ENCODE measurements around the gene CBX3.
"Not testable (repeated sequence)": the region's sequence is repeated elsewhere in the genome, so short reads cannot be mapped to it uniquely, and the experiment has no call there.

Gene CBX3

DNA sequence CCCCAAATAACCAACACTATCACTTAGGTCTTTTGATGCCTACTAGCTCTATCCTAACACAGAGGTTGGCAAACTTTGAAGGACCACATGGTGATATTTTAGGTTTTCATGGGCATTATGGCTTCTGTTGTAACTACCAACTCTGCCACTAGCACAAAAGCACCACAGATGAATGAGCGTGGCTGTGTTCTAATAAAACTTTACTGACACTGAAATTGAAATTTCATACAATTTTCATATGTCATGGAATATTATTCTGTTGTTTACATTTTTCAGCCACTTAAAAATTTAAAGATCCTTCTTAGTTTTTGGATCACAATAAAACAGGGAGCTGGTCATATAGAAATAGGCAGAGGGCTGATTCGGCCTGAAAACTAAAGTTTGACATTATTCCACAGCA, 26.4 kb downstream of the CBX3 start:
- CTCF ChIA-PET = no interaction called here
- POLR2A ChIA-PET (ENCODE audit: low non-redundant PET) = no interaction called here
- DNase-seq (ENCODE audit: low spot score) = no peak
- TF ChIP-seq, protein P1, sequence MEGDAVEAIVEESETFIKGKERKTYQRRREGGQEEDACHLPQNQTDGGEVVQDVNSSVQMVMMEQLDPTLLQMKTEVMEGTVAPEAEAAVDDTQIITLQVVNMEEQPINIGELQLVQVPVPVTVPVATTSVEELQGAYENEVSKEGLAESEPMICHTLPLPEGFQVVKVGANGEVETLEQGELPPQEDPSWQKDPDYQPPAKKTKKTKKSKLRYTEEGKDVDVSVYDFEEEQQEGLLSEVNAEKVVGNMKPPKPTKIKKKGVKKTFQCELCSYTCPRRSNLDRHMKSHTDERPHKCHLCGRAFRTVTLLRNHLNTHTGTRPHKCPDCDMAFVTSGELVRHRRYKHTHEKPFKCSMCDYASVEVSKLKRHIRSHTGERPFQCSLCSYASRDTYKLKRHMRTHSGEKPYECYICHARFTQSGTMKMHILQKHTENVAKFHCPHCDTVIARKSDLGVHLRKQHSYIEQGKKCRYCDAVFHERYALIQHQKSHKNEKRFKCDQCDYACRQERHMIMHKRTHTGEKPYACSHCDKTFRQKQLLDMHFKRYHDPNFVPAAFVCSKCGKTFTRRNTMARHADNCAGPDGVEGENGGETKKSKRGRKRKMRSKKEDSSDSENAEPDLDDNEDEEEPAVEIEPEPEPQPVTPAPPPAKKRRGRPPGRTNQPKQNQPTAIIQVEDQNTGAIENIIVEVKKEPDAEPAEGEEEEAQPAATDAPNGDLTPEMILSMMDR (conservative IDR thresholded peaks at IDR 0.05; ENCODE audit: low read depth) = no peak
- H3K27ac ChIP-seq = no peak overlapping the region

DNA sequence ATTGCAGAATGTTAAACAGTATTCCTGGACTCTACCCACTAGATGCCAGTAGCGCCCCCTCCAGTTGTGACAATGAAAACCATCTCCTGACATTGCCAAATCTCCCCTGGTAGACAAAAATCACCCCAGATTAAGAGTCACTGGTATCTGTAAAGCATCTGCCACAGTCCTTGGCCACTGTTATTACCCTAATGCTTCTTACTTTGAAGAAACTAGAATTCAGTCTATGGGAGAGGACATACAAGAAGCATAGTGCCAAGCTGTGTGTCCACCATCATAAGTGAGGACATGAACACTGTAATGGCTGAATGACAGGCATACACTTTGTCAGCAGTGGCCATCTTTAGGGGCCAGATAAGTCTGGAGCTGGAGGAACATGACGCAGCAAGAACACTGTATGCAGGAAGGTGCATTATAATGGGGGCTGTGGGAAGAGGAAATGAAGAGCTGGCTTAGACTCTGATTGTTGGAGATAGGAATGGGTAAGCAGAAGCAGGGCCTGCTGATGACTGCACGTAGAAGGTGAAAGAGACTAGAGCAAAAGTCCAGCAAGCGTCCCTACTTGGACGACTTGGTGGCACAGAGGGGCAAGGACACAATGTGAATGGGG, 32.5 kb downstream of the CBX3 start:
- H3K27ac ChIP-seq = no peak overlapping the region
- no peak for DNase-seq (ENCODE audit: low spot score)
- ChIA-PET POLR2A (ENCODE audit: low non-redundant PET) (no interaction called here), CTCF (interaction anchor here (1.0 kb wide), 1 partner anchor 9 kb away, joined by 3 read pairs; no protein-coding TSS in a partner anchor)
- TF ChIP-seq, protein P1 (conservative IDR thresholded peaks at IDR 0.05; ENCODE audit: low read depth) = no peak

- no peak overlapping the region for H3K27ac ChIP-seq
- no peak for DNase-seq (ENCODE audit: low spot score)
- ChIA-PET POLR2A (ENCODE audit: low non-redundant PET) (no interaction called here), CTCF (interaction anchor here (0.6 kb wide), 1 partner anchor 22 kb away, joined by 4 read pairs; no protein-coding TSS in a partner anchor)
- TF ChIP-seq, protein P1 (conservative IDR thresholded peaks at IDR 0.05; ENCODE audit: low read depth) = no peak
Measured at GRCh38 chr7:26237035-26237807, 35.7 kb downstream of the CBX3 start.

- CTCF ChIA-PET = no interaction called here
- POLR2A ChIA-PET (ENCODE audit: low non-redundant PET) = no interaction called here
- no peak for DNase-seq (ENCODE audit: low spot score)
- TF ChIP-seq, protein P1 (conservative IDR thresholded peaks at IDR 0.05; ENCODE audit: low read depth) = no peak
- H3K27ac ChIP-seq = no peak overlapping the region
Measured at GRCh38 chr7:26238032-26238431, 36.5 kb downstream of the CBX3 start.

- TF ChIP-seq, protein P1 (conservative IDR thresholded peaks at IDR 0.05; ENCODE audit: low read depth) = no peak
- no peak for DNase-seq (ENCODE audit: low spot score)
- no peak overlapping the region for H3K27ac ChIP-seq
- ChIA-PET POLR2A (ENCODE audit: low non-redundant PET) (no interaction called here), CTCF (no interaction called here)
Measured at GRCh38 chr7:26245150-26245549, 43.6 kb downstream of the CBX3 start.

DNA sequence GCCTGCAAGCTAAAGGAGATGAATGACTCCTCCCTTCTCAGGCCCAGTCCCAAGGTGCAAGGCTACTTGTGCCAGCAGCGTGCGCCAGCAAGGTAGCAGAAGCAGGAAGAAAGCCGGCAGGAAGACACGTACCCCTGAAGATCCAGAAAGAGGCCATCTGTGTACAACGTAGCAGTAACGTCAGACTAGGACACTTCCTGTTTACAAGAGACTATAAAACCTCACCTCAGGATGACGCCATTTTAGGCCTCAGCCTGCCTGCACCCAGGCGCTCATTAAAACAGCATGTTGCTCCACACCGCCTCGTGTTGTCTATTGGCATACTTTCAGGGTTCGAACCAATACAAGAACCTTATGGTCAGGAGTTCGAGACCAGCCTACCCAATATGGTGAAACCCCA, 48.7 kb downstream of the CBX3 start:
- TF ChIP-seq, protein P1 (conservative IDR thresholded peaks at IDR 0.05; ENCODE audit: low read depth) = no peak
- DNase-seq (ENCODE audit: low spot score) = no peak
- ChIA-PET CTCF (no interaction called here), POLR2A (ENCODE audit: low non-redundant PET) (no interaction called here)
- no peak overlapping the region for H3K27ac ChIP-seq

DNA sequence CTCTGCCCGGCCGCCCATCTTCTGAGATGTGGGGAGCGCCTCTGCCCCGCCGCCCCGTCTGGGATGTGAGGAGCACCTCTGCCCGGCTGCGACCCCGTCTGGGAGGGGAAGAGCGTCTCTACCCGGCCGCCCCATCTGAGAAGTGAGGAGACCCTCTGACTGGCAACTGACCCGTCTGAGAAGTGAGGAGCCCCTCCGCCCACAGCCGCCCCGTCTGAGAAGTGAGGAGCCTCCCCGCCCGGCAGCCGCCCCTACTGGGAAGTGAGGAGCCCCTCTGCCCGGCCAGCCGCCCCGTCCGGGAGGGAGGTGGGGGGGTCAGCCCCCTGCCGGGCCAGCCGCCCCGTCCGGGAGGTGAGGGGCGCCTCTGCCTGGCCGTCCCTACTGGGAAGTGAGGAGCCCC, 60.3 kb downstream of the CBX3 start:
- POLR2A ChIA-PET (ENCODE audit: low non-redundant PET); H3K27ac ChIP-seq; CTCF ChIA-PET; DNase-seq (ENCODE audit: low spot score): not testable (repeated sequence)
